Right kidney (tissue), 1 donor: ENCODE data around the gene ERICH6B.

Source experiments
- DNase-seq: peaks from one replicate; pipeline ENCODE4 v3.0.0-alpha.2; 2016

Gene ERICH6B

DNA sequence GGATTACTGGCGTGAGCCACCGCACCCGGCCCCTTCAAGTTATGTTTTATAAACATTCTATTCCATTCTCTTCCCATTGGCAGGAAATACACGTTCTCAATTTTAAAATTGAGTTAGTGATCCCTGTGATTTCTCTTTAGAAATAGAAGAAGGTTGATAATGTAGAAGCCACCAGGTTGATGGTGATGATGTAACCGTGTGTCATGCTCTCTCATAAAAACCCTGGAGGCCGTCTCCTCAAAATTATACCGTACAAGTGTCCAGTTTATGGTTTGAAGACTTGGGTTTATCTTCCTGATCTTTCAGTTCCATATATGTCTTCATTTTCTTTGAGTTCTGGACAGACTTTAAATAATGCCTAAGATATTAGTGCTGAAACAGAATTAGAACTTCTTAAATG lies 118.6 kb downstream of the ERICH6B start:
- no peak for DNase-seq

DNA sequence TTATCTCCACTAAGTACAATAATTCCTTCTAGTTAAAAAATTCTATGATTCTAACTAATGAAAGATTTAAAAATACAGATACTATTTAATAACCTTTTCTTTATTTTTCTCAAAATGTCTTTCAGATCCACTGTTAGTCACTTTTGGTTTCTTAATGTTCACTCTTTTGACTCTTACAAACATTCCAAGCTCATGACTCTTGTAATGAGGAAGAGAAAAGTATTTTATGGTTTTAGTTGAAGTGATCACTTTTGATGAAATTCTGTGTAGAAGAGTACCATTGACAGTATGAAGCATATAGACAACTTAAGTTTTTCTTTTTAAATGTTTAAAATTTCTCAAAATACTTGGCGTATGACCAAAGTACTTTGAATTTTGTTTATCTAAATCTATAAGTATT lies 123.0 kb downstream of the ERICH6B start:
- DNase-seq, result no peak
